Suprapubic skin (tissue), 3 donors: Measurements from ENCODE around the gene DNAJC19.

Source experiments
- POLR2A ChIP-seq, 2 donors: fragments of 450-650 bp; IDR thresholded peaks; one replicate each; pipeline ENCODE4 v1.6.1; 2017; ENCODE audit warnings: antibody characterized with exemption in 2 of 2, mild to moderate bottlenecking in 2 of 2, moderate library complexity in 2 of 2
- TF ChIP-seq, protein P1 (sequence below), 2 donors: fragments of 200-600 bp in 1 of 2; fragments of 450-650 bp in 1 of 2; sonication (generic) in 1 of 2; IDR thresholded peaks; one replicate each; pipeline ENCODE4 v1.5.1; 2016 to 2019; ENCODE audit warnings: antibody characterized with exemption in 2 of 2, mild to moderate bottlenecking in 1 of 2, moderate library complexity in 1 of 2

DNA sequence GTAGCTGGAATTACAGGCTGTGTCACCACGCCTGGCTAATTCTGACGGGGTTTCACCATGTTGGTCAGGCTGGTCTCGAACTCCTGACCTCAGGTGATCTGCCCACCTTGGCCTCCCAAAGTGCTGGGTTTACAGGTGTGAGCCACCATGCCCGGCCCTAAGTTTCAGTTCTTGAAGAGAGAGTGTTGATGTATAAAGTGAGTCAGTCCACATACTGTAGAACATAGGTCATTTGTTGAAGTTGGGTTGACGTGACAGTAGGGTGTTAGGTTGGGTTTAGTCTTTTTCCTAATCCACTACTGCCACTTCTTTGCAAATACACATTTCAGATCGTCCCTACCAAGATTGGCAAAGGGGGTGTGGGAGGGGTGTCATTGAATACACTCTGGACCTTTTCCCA, 15.2 kb downstream of the DNAJC19 start:
- TF ChIP-seq, protein P1, sequence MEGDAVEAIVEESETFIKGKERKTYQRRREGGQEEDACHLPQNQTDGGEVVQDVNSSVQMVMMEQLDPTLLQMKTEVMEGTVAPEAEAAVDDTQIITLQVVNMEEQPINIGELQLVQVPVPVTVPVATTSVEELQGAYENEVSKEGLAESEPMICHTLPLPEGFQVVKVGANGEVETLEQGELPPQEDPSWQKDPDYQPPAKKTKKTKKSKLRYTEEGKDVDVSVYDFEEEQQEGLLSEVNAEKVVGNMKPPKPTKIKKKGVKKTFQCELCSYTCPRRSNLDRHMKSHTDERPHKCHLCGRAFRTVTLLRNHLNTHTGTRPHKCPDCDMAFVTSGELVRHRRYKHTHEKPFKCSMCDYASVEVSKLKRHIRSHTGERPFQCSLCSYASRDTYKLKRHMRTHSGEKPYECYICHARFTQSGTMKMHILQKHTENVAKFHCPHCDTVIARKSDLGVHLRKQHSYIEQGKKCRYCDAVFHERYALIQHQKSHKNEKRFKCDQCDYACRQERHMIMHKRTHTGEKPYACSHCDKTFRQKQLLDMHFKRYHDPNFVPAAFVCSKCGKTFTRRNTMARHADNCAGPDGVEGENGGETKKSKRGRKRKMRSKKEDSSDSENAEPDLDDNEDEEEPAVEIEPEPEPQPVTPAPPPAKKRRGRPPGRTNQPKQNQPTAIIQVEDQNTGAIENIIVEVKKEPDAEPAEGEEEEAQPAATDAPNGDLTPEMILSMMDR (IDR thresholded peaks at IDR 0.05): no peak
- no peak for TF ChIP-seq POLR2A (IDR thresholded peaks at IDR 0.05)
